ENCODE data around the gene AHR.

The AHR gene

DNA sequence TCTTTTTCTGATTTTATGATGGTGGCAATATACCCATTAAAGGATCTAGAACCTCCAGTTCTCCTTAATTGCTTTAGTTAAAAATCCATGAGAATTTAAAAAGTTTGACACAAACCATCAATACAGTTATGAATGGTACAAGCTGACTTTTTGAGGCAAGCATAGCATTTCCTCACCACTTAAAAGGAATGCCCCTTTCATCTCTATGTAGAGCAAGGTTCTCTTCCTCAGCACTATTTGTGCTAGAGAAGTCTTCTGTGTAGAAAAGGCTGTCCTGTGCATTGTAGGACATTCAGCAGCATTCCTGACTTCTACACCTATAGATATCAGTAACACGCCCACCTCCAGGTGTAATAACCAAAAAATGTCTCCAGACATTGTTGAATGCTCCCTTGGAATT, 67.3 kb downstream of the AHR start:
- TF ChIP-seq EZH2phosphoT487 (IDR thresholded peaks at IDR 0.05; ENCODE audit: low read length), result no peak
- TF ChIP-seq EZH2 (optimal IDR thresholded peaks at IDR 0.05; ENCODE audit: low read depth, low read length), result no peak
- TF ChIP-seq, protein P1, sequence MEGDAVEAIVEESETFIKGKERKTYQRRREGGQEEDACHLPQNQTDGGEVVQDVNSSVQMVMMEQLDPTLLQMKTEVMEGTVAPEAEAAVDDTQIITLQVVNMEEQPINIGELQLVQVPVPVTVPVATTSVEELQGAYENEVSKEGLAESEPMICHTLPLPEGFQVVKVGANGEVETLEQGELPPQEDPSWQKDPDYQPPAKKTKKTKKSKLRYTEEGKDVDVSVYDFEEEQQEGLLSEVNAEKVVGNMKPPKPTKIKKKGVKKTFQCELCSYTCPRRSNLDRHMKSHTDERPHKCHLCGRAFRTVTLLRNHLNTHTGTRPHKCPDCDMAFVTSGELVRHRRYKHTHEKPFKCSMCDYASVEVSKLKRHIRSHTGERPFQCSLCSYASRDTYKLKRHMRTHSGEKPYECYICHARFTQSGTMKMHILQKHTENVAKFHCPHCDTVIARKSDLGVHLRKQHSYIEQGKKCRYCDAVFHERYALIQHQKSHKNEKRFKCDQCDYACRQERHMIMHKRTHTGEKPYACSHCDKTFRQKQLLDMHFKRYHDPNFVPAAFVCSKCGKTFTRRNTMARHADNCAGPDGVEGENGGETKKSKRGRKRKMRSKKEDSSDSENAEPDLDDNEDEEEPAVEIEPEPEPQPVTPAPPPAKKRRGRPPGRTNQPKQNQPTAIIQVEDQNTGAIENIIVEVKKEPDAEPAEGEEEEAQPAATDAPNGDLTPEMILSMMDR (IDR thresholded peaks at IDR 0.05; ENCODE audit: low read length), result no peak

DNA sequence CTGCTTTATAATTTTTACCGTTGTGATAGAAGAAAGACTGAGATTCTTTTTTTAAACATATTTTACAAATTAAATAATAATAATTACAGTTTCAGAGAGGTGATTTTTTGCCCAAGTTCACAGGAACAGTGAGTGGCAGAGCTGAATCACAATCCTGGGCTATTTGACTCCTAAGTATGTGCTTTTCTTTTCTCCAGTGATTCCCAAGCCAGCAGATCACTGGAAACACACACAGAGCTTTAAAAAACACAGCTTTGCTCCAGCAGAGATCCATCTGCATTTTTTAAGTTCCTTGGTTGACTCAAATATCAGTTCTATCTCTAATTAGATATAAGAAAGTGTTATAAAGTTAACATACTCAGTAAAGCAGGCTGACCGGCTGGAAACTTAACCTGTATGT, 69.0 kb downstream of the AHR start:
- no peaks in the 10 kb centered on the region for H4K20me1 ChIP-seq (ENCODE audit: insufficient read depth, low read length)
- no peaks in the 10 kb centered on the region for H3K9me2 ChIP-seq (replicated peaks; ENCODE audit: insufficient read depth, low read length)
- no peak for DNase-seq
- no peak overlapping the region for H2AFZ ChIP-seq (ENCODE audit: low read length)
- H3K4me3 ChIP-seq (ENCODE audit: low read length), result no peak overlapping the region
- H3K36me3 ChIP-seq (replicated peaks; ENCODE audit: insufficient read depth, low read length), result no peaks in the 10 kb centered on the region
- H3K4me2 ChIP-seq (ENCODE audit: low read depth, low read length), result no peak overlapping the region
- H3K27me3 ChIP-seq (replicated peaks; ENCODE audit: insufficient read depth, low read length), result no peaks in the 10 kb centered on the region
- H3F3A ChIP-seq (ENCODE audit: insufficient read depth, low read length), result no peaks in the 10 kb centered on the region
- H3K79me2 ChIP-seq (ENCODE audit: low read length), result no peaks in the 10 kb centered on the region
- no peak overlapping the region for H3K9ac ChIP-seq (ENCODE audit: low read length)
- no peaks in the 10 kb centered on the region for H3K9me3 ChIP-seq (replicated peaks; ENCODE audit: insufficient read depth, low read length)
- H3K27ac ChIP-seq (ENCODE audit: low read length), result no peak overlapping the region
- TF ChIP-seq, protein P1 (IDR thresholded peaks at IDR 0.05; ENCODE audit: low read length), result no peak
- TF ChIP-seq EZH2phosphoT487 (IDR thresholded peaks at IDR 0.05; ENCODE audit: low read length) (no peak), EZH2 (optimal IDR thresholded peaks at IDR 0.05; ENCODE audit: low read depth, low read length) (no peak)
- no peaks in the 10 kb centered on the region for H3K4me1 ChIP-seq (ENCODE audit: low read length)

More for the DNA sequence above, 67.3 kb downstream of the AHR start:
- H3K4me2 ChIP-seq (ENCODE audit: low read depth, low read length), result no peak overlapping the region
- no peaks in the 10 kb centered on the region for H3K27me3 ChIP-seq (replicated peaks; ENCODE audit: insufficient read depth, low read length)
- H3K9ac ChIP-seq (ENCODE audit: low read length), result no peak overlapping the region
- H3K79me2 ChIP-seq (ENCODE audit: low read length), result no peaks in the 10 kb centered on the region
- no peaks in the 10 kb centered on the region for H3F3A ChIP-seq (ENCODE audit: insufficient read depth, low read length)
- no peak overlapping the region for H3K27ac ChIP-seq (ENCODE audit: low read length)
- no peak overlapping the region for H2AFZ ChIP-seq (ENCODE audit: low read length)
- H3K4me3 ChIP-seq (ENCODE audit: low read length), result no peak overlapping the region
- no peaks in the 10 kb centered on the region for H4K20me1 ChIP-seq (ENCODE audit: insufficient read depth, low read length)
- no peaks in the 10 kb centered on the region for H3K9me2 ChIP-seq (replicated peaks; ENCODE audit: insufficient read depth, low read length)
- no peak for DNase-seq
- H3K36me3 ChIP-seq (replicated peaks; ENCODE audit: insufficient read depth, low read length), result no peaks in the 10 kb centered on the region
- H3K9me3 ChIP-seq (replicated peaks; ENCODE audit: insufficient read depth, low read length), result no peaks in the 10 kb centered on the region
- H3K4me1 ChIP-seq (ENCODE audit: low read length), result no peaks in the 10 kb centered on the region

DNA sequence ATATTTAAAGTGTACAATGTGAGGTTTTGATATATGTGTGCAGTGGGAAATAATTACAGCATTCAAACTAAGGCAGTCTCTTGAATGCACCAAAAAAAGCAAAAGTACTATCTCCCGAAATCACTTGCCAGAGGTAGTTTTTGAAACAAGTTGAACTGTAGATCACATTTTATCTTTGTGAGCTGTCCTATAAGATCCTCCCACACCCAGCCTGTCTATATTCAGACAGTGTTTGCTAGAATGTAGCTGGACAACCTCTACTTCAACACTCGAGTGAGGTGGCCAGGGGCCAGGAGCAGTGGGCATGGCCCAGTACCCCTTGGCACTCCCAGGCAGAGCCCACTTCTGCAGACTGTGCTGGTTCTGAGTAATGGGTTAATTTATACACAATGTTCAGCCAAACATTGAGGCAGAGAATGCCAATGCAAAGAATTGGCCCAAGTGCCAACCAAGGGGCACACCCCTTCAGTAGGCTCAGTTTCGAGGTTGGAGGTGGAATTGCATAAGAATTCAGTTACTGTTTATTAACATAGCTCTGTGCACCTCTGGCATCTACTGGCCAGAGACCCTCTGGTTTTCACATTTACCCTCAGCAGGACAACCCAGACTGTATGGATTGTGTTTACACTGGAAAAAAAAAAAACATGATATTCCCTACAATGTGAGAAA, 70.5 kb downstream of the AHR start:
- no peaks in the 10 kb centered on the region for H3K4me1 ChIP-seq (ENCODE audit: low read length)
- H3K4me3 ChIP-seq (ENCODE audit: low read length), result no peak overlapping the region
- no peaks in the 10 kb centered on the region for H3K9me2 ChIP-seq (replicated peaks; ENCODE audit: insufficient read depth, low read length)
- TF ChIP-seq EZH2 (optimal IDR thresholded peaks at IDR 0.05; ENCODE audit: low read depth, low read length) (no peak), EZH2phosphoT487 (IDR thresholded peaks at IDR 0.05; ENCODE audit: low read length) (no peak)
- TF ChIP-seq, protein P1 (IDR thresholded peaks at IDR 0.05; ENCODE audit: low read length), result no peak
- H2AFZ ChIP-seq (ENCODE audit: low read length), result no peak overlapping the region
- H3K9ac ChIP-seq (ENCODE audit: low read length), result no peak overlapping the region
- no peaks in the 10 kb centered on the region for H4K20me1 ChIP-seq (ENCODE audit: insufficient read depth, low read length)
- DNase-seq, result no peak
- H3K36me3 ChIP-seq (replicated peaks; ENCODE audit: insufficient read depth, low read length), result no peaks in the 10 kb centered on the region
- H3K27me3 ChIP-seq (replicated peaks; ENCODE audit: insufficient read depth, low read length), result no peaks in the 10 kb centered on the region
- no peaks in the 10 kb centered on the region for H3K9me3 ChIP-seq (replicated peaks; ENCODE audit: insufficient read depth, low read length)
- H3K4me2 ChIP-seq (ENCODE audit: low read depth, low read length), result no peak overlapping the region
- H3K27ac ChIP-seq (ENCODE audit: low read length), result no peak overlapping the region
- H3K79me2 ChIP-seq (ENCODE audit: low read length), result no peaks in the 10 kb centered on the region
- H3F3A ChIP-seq (ENCODE audit: insufficient read depth, low read length), result no peaks in the 10 kb centered on the region

All from MM.1S (cell line).